ENCODE measurements around the gene OR2G6.
"Not testable (repeated sequence)": the region's sequence is repeated elsewhere in the genome, so short reads cannot be mapped to it uniquely, and the experiment has no call there.

Gene OR2G6

DNA sequence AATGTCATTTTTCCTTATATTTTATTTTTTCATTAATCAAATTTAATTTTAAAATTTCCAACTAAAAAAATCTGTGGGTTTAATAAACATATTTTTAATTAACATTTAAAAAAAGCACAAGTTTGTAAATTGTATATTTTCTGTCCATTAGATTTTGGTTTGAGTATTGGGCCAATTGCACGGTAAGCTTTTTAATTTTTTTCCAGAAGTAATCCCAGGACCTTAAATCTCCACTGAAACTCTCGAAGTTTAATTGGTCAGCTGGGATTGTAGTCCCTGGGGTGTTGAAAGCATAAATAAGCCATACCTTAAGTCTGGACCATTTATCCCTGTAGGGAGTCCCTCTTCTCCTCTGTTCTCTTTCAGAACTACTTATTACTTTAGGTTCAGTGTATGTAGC is at the start of gene OR2G6:
Gene OR2G6 (plus strand): TSS at position 301 of the 400 bp plus-strand sequence. CDS start 13,574 bp downstream, outside the sequence.
- DNase-seq: not testable (repeated sequence)

DNA sequence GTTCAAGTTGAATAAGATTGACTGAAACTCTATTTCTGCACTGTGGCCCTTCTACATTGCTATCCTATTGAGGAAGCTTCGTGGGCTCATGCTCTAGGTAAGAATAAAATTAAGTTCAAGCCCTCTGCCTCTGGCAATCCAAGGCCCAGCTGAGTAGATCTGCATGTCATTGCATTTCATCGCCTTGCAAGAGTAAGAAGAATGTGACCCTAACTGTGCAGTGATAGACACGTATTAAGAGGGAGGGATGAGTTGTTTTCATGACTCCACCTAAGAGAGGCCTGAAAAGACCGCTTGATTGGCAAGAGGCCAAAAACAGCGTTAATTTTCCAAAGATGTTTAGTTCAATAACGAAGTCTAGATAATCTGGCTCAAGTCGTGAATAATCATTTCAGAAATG is 48.8 kb upstream of the OR2G6 start:
- not testable (repeated sequence) for DNase-seq

DNA sequence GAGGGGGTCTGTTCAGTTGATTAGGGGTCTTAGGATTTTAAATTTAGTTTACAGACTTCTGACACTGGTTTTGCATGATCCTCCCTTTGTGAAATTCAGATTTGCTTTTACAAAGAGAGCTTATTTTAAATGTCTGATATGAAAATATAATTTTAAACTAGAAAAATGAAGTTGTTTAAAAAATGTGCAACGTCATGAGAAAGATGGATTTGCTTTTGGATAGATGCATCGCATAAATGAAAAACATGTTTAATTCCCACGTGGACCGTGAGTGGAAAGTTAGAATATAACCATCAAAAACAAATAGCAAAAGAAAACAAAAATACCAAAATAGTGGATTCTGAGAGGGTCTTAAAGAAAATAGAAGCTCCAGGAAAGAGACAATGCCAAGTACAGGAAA is 36.7 kb upstream of the OR2G6 start:
- no peak for DNase-seq

DNA sequence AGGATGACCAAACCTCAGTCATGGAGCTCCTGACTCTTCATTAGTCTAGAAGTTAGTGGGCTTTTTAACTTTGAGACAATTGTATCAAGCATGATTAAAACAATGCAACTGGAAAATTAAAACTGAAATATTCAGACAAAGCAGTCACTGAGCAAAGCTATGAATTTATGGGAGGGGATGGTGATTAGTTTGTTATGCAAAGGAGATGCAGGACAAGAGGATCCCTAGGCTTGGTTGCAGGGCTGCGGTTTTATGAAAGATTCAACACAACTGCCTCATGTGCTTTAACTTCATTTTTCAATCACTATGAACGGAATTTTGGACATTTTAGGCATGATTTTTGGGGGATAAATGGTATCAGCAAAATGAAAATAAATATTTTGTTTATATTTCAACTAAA is 35.8 kb upstream of the OR2G6 start:
- not testable (repeated sequence) for DNase-seq

DNA sequence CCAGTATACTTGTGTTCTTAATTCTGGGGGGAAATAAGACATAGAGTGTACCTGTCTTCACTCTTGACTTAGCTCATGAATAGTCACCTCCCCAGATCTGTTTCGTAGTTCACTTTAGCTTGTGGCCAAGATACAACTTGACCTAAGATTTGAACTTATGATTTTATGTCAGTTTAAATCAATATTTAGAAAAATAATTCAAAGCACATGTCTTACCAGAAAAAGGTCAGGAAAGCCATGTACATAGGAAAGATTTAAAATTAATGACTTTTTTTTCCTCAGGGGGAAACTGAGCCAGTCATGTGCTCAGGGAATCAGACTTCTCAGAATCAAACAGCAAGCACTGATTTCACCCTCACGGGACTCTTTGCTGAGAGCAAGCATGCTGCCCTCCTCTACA is 34.8 kb upstream of the OR2G6 start, which contains the start of gene OR2T3:
Gene OR2T3 (plus strand): TSS at position 301 of the 400 bp plus-strand sequence. CDS start 0 bp downstream, at position 301.
- not testable (repeated sequence) for DNase-seq

DNA sequence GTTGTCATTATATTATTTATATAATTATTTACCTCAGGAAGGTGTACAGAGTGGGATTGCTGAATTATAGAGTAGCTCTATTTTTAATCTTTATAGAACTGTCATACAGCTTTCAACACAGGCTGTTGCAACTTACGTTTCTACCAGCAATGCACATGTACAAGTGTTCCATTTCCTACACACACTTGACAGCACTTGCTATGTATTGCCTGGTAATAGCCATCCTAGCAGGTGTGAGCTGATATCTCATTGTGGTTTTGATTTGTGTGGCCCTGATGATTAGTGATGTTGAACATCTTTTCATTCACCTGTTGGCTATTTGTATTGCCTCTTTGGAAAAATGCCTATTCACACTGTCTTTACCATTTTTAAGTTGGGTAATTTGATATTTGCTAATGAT is 32.2 kb upstream of the OR2G6 start:
- DNase-seq: not testable (repeated sequence)

DNA sequence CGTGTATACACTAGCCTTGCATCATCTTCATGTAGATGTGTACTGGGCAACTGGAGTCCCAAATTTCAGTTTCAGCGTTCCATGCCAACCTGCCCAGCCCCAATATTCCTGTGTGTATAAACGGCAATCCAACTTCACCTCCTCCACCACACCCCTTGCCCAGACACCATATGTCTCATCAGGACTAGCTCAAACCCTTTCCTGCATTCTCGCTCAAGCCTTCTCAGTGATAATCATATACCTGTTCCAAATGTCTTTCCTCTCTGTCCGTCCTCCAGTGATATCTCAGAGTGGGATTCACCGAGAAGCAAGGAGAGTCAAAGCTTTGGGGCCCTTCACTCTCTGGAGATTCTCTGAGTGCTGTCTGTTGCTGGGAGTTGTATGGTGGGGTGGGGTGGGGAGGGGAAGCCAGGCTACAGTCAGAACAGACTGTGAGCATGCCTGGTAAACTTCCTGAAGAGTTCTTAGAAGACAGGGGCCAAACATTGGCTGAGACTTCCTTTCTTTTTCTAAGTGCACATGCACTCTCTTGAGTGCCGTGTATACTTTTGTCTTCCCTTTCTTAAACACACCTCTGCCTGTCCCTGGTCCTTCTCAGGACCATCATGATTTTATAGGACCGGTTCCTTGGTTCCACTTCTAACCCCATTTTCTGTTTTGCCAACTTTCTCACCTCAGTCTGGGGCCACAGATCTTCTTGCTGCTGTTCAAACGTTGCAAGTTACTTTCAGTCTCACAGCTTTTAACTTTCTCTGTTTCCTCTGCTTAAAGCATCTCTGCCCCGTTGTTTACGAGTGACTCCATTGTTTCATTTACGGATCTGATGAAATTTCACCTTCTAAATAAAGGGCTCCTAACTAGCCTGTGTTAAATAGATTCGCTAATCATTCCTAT is 25.9 kb upstream of the OR2G6 start:
- DNase-seq: peak; percentile 57

DNA sequence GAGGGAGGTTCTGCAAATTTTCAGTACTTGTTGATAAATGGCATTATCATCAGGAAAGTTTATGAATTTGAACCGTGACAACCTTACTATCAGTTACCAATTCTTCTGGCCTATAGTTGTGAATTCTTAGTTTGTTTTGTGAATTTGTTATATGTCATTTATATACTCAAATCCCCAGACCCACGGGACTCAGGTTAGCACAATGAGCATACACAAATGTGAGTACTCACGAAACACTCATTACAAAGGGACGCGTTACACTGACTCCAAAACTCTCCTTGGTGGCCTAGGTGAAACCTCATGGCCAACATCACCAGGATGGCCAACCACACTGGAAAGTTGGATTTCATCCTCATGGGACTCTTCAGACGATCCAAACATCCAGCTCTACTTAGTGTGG is 19.6 kb upstream of the OR2G6 start, which contains the start of gene OR2T5:
Gene OR2T5 (plus strand): TSS at position 301 of the 400 bp plus-strand sequence. CDS start 0 bp downstream, at position 301.
- not testable (repeated sequence) for DNase-seq

DNA sequence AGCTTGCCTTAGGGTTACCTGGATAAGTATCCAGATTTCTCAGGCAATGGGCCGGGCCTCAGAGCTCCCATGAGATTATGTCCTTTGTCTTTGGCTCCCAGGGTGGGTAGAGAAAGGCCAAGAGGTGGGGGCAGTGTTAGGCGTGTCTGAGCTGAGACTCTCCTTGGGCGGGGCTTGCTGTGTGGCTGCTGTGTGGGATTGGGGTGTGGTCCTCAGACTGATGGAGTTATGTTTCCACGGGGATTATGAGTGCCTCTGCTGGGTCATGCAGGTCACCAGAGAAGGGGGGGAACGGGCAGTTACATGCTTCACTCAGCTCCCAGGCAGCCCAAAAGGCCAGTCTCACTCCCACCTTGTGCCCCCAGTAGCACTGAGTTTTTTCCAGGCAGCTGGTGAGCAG is 11.2 kb upstream of the OR2G6 start:
- not testable (repeated sequence) for DNase-seq

DNA sequence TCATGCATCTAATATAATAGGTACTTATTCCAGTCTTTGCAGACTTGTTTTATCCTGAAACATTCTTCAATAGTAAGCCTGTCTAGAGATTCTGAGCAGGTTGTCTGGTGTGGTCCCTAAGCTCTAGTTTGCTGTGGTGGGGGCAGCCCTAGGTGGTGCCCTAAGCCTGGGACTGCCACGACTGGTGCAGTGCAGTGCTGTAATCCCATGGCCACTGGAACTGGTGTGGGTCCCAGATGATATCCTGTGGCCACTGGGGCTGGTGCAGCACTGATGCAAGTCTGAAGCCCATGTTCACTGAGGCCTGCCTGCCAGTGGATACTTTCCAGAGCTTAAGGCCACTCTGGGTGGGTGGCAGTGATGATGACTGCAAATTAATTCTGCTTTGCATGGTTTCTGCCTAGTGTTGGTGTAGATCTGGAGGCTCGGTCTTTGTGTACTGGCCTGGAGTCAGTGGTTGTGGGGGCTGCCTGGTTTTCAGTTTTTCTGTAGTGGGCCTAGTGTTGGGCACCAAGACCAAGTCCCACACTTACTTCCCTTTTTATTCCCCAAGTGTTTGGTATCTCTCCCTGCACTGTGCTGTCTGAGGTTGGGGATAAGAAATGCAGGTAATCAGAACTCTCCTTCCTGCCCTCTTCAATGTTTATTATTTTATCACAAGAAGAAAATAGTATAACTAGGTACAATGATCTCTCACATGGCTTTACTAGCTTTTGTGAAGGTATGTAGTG is 7.4 kb upstream of the OR2G6 start:
- not testable (repeated sequence) for DNase-seq

DNA sequence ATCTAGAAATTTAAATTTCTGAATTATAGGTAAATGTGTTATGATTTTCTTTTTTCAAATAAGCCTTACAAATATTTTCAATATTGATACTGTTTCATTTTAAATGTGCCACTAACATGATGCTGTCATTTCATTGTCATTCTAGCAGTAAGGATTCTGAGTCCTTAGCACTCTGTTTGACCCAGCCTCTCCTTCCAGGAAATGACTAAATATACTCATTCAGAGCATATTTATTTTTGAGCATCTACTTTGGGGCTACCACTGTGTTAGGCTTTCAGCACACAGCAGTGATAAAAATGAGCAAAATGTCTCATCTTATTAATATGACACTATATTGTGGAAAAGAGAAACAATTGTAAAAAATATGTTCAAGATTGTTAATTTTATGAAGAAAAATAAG is 2.3 kb downstream of the OR2G6 start:
- not testable (repeated sequence) for DNase-seq

DNA sequence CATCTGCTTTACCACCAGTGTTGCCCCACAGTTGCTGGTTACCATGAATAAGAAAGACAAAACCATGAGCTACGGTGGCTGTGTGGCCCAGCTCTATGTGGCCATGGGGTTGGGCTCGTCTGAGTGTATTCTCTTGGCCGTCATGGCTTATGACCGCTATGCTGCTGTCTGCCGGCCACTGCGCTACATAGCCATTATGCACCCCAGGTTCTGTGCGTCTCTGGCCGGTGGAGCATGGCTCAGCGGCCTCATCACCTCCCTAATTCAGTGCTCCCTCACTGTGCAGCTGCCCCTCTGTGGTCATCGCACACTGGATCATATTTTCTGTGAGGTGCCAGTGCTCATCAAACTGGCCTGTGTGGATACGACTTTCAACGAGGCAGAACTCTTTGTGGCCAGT is 14.0 kb downstream of the OR2G6 start:
- DNase-seq: no peak

DNA sequence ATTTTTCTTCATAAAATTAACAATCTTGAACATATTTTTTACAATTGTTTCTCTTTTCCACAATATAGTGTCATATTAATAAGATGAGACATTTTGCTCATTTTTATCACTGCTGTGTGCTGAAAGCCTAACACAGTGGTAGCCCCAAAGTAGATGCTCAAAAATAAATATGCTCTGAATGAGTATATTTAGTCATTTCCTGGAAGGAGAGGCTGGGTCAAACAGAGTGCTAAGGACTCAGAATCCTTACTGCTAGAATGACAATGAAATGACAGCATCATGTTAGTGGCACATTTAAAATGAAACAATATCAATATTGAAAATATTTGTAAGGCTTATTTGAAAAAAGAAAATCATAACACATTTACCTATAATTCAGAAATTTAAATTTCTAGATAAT is 29.6 kb downstream of the OR2G6 start:
- DNase-seq: not testable (repeated sequence)

DNA sequence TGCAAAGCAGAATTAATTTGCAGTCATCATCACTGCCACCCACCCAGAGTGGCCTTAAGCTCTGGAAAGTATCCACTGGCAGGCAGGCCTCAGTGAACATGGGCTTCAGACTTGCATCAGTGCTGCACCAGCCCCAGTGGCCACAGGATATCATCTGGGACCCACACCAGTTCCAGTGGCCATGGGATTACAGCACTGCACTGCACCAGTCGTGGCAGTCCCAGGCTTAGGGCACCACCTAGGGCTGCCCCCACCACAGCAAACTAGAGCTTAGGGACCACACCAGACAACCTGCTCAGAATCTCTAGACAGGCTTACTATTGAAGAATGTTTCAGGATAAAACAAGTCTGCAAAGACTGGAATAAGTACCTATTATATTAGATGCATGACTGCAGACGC is 39.5 kb downstream of the OR2G6 start:
- not testable (repeated sequence) for DNase-seq

DNA sequence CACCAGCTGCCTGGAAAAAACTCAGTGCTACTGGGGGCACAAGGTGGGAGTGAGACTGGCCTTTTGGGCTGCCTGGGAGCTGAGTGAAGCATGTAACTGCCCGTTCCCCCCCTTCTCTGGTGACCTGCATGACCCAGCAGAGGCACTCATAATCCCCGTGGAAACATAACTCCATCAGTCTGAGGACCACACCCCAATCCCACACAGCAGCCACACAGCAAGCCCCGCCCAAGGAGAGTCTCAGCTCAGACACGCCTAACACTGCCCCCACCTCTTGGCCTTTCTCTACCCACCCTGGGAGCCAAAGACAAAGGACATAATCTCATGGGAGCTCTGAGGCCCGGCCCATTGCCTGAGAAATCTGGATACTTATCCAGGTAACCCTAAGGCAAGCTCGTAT is 43.2 kb downstream of the OR2G6 start:
- not testable (repeated sequence) for DNase-seq

DNA sequence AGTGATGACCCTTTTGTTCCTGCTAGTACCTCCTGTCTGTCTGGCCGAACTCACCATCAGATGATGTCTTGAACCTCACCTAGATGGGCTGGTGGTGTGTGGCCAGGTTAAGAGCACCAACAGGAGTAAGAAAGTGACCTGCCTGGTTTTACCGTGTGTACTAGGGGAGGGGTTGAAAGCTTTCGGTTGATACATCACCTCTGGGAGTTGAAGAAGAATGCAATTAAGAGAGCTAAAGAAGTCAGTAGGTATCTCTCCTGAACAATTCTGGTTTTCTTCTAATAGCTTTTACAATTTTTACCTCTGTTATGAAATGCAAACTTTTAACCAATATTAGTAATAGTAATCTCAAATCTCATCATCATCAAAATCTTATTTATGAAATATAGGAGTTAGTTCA is 54.8 kb downstream of the OR2G6 start, which contains the start of gene OR2T29:
Gene OR2T29 (minus strand): TSS at position 101 of the 400 bp plus-strand sequence. CDS start 3,281 bp downstream, outside the sequence.
- not testable (repeated sequence) for DNase-seq

DNA sequence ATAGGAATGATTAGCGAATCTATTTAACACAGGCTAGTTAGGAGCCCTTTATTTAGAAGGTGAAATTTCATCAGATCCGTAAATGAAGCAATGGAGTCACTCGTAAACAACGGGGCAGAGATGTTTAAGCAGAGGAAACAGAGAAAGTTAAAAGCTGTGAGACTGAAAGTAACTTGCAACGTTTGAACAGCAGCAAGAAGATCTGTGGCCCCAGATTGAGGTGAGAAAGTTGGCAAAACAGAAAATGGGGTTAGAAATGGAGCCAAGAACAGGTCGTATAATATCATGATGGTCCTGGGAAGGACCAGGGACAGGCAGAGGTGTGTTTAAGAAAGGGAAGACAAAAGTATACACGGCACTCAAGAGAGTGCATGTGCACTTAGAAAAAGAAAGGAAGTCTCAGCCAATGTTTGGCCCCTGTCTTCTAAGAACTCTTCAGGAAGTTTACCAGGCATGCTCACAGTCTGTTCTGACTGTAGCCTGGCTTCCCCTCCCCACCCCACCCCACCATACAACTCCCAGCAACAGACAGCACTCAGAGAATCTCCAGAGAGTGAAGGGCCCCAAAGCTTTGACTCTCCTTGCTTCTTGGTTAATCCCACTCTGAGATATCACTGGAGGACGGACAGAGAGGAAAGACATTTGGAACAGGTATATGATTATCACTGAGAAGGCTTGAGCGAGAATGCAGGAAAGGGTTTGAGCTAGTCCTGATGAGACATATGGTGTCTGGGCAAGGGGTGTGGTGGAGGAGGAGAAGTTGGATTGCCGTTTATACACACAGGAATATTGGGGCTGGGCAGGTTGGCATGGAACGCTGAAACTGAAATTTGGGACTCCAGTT is 57.9 kb downstream of the OR2G6 start:
- DNase-seq: peak; percentile 6

DNA sequence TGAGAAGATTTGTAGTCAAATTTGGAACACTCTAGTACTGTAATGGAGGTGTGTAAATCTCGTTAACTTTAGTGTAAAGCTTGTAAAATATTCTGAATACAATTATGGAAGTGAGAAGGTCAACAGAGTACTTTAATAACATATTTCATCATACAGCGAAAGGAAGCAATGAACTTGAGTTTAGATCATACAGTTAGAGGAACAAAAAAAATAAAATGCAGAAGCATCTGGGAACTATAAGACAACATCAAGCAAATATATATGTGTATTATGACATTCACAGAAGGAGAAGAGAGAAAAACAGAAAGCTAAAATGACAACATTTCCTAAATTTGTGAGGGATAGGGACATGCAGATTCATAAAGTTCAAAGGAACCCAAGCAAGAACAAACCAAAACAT is 61.2 kb downstream of the OR2G6 start:
- not testable (repeated sequence) for DNase-seq

DNA sequence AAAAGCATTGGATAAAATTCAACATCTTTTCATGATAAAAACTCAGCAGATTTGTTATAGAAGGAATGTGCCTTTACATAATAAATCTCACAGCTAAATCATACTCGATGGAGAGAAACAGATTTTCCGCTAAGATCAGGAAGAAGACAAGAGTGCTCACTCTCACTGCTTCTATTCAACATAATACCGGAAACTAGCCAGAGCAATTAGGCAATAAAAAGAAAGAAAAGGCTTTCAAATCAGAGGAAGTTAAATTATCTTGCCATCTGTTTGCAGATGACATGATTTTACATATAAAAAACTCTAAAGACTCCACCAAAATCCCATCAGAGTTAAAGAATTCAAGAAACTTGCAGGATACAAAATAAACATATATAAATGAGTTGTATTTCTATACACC is 62.9 kb downstream of the OR2G6 start:
- not testable (repeated sequence) for DNase-seq

DNA sequence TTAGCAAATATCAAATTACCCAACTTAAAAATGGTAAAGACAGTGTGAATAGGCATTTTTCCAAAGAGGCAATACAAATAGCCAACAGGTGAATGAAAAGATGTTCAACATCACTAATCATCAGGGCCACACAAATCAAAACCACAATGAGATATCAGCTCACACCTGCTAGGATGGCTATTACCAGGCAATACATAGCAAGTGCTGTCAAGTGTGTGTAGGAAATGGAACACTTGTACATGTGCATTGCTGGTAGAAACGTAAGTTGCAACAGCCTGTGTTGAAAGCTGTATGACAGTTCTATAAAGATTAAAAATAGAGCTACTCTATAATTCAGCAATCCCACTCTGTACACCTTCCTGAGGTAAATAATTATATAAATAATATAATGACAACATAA is 64.2 kb downstream of the OR2G6 start:
- not testable (repeated sequence) for DNase-seq

DNA sequence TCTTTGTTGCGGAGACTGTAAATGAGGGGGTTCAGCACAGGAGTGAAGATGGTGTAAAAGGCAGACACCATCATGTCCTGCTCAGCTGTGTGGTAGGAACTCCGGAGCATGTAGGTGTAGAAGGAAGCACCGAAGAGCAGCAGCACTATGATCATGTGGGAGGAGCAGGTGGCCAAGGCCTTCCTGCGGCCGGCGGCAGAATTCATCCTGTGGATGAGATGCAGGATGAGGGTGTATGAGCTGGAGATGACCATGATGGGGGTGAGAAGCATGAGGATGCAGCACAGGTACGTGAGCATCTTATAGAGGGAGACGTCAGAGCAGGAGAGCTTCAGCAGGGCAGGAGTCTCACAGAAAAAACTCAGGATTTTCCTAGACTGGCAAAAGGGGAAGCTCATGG is 66.0 kb downstream of the OR2G6 start:
- not testable (repeated sequence) for DNase-seq

DNA sequence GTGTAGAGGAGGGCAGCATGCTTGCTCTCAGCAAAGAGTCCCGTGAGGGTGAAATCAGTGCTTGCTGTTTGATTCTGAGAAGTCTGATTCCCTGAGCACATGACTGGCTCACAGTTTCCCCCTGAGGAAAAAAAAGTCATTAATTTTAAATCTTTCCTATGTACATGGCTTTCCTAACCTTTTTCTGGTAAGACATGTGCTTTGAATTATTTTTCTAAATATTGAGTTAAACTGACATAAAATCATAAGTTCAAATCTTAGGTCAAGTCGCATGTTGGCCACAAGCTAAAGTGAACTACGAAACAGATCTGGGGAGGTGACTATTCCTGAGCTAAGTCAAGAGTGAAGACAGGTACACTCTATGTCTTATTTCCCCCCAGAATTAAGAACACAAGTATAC is 66.8 kb downstream of the OR2G6 start, which contains the start of gene OR2T34:
Gene OR2T34 (minus strand): TSS at position 101 of the 400 bp plus-strand sequence. CDS start 0 bp downstream, at position 101.
- not testable (repeated sequence) for DNase-seq

Measured in activated CD4-positive, alpha-beta T cell treated with anti-CD3 and anti-CD28 coated beads, Interleukin-2, amount 50 U/mL, for 16 hours (primary cell).